Pancreas (tissue), 10 donors: Measurements from ENCODE around the gene MACROD2. TPM values are rescaled to one million over a fixed set of nuclear protein-coding genes. Genes with fewer than 3 reads are reported as not detected.

Source experiments
- ATAC-seq, 4 donors: fragments of 200-7000 bp; cut with Tn5 transposase; one replicate each; pipeline versions ENCODE4 v1.8.0 to v1.9.1; 2020; ENCODE audit warnings: mild to moderate bottlenecking in 4 of 4, moderate library complexity in 4 of 4
- DNase-seq, 6 donors: peaks; one replicate each; pipeline ENCODE4 v3.0.0-alpha.2; 2020
- FAIRE-seq: peaks from 2 replicates; lab custom pipeline; 2012; peaks lifted over from hg19 to GRCh38; lab: Jason Lieb, UNC
- H3K27ac ChIP-seq, 4 donors: fragments of 200-600 bp; sonication (generic); 1 replicate in 3 of 4; 2 replicates in 1 of 4; pipeline versions ENCODE4 v1.5.0 to v1.8.0; 2020
- H3K27me3 ChIP-seq, 4 donors: fragments of 200-600 bp; one replicate each; pipeline ENCODE4 v1.8.0; 2021
- H3K36me3 ChIP-seq, 3 donors: fragments of 200-600 bp; sonication (generic) in 1 of 3; one replicate each; pipeline versions ENCODE4 v1.5.0 to v1.8.0; 2020 to 2021
- H3K4me1 ChIP-seq, 3 donors: fragments of 200-600 bp; one replicate each; pipeline ENCODE4 v1.8.0; 2021
- H3K4me3 ChIP-seq, 4 donors: fragments of 200-600 bp; sonication (generic) in 2 of 4; one replicate each; pipeline versions ENCODE4 v1.5.0 to v1.8.0; 2020 to 2021
- H3K9me3 ChIP-seq, 4 donors: fragments of 200-600 bp; one replicate each; pipeline ENCODE4 v1.8.0; 2021
- CTCF ChIP-seq, 4 donors: fragments of 200-600 bp; sonication (generic) in 3 of 4; IDR thresholded peaks; one replicate each; pipeline versions ENCODE4 v1.5.0 to v1.8.0; 2021; ENCODE audit warnings: antibody characterized with exemption in 4 of 4
- WGBS, 2 donors: extraction: QIAGEN DNeasy Blood & Tissue Kit; methylation state at CpG; one replicate each; pipeline ENCODE4 v1.1.7; 2013; 5-methylcytosine and 5-hydroxymethylcytosine counted together
- intact Hi-C, 3 donors: fragments of 100-400 bp; cut with DNase I; formaldehyde crosslinking; loops; one replicate each; pipeline versions ENCODE4 v1.11.1 to v1.14.2; 2022
- polyA plus RNA-seq, 2 donors: library from polyadenylated mRNA; stranded (reverse); fragments of 200-250 nt; gene quantifications; one replicate each; pipeline ENCODE4 v1.2.3, GENCODE V29; 2013
- total RNA-seq, 6 donors: library from RNA; stranded (reverse); fragmentation: NEBNext Ultra II Directional in 4 of 6; extraction: Animal tissue kit (Norgen Biotek cat#: 25700) in 4 of 6; gene quantifications; one replicate each; pipeline versions ENCODE4 v1.2.1 to v1.2.4, GENCODE V29; 2021 to 2023
- donor health status: healthy with polysubstance abuse.
- donor health status: DM: no; HTN: no; CAD: no; lungs with moderate emphysema.
- donor health status: DM: no; HTN: no; CAD: no.
- donor health status: control.
- donor health status: control.
- donor health status: Bipolar disorder and iron deficiency.
- donor health status: DM: yes; HTN: yes; CAD: no.
- donor health status: DM: no; HTN: no; CAD: no.
- donor health status: DM: no; HTN: no; CAD: no.
- donor health status: DM: yes; HTN: yes; CAD: no.

MACROD2 gene
- total and polyA plus RNA-seq, 8 donors: 1.7 to 4.9 (median 2.7) TPM

- H3K27me3 ChIP-seq: no peaks in the 10 kb centered on the region
- intact Hi-C loops: no loop called here
- WGBS, 2 donors: 93 to 96% methylated on average over 6 of the region's 6 CpGs
- TF ChIP-seq CTCF (IDR thresholded peaks at IDR 0.05): no peak
- no peaks in the 10 kb centered on the region for H3K9me3 ChIP-seq
- no peak for ATAC-seq
- no peaks in the 10 kb centered on the region for H3K4me1 ChIP-seq
- DNase-seq: no peak
- H3K36me3 ChIP-seq: no peaks in the 10 kb centered on the region
- no peak overlapping the region for H3K27ac ChIP-seq
- H3K4me3 ChIP-seq: no peak overlapping the region
- FAIRE-seq: no peak
Measured at GRCh38 chr20:14116037-14116436, 120.7 kb downstream of the MACROD2 start.

DNA sequence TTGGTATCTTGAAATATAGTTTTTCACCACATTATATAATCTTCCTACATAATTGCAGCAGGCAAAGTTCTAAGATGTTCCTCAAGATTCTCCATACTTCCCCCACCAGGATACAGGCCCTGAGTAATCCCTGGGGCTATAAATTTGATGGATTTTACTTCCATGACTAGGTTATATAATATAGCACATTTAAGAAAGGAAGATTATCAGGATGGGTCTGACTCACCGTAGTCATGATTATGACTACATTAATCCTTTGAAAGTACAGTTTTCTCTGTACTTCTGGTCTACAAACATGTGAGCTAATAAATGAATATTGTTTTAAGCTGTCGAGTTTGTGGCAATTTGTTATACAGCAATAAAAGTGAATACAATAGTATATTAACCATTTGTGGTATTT, 122.5 kb downstream of the MACROD2 start:
- no peak for FAIRE-seq
- ATAC-seq: no peak
- Histone ChIP-seq H3K36me3 (no peaks in the 10 kb centered on the region), H3K27ac (no peak overlapping the region), H3K27me3 (no peaks in the 10 kb centered on the region), H3K4me1 (no peaks in the 10 kb centered on the region), H3K9me3 (no peaks in the 10 kb centered on the region), H3K4me3 (no peak overlapping the region)
- WGBS, 2 donors: 62 to 73% methylated on average over 2 of the region's 2 CpGs
- DNase-seq: no peak
- TF ChIP-seq CTCF (IDR thresholded peaks at IDR 0.05): no peak
- intact Hi-C loops: no loop called here

- H3K27ac ChIP-seq: no peak overlapping the region
- no peaks in the 10 kb centered on the region for H3K9me3 ChIP-seq
- TF ChIP-seq CTCF (IDR thresholded peaks at IDR 0.05): no peak
- no peak overlapping the region for H3K4me3 ChIP-seq
- no peaks in the 10 kb centered on the region for H3K36me3 ChIP-seq
- intact Hi-C loops: no loop called here
- no peak for ATAC-seq
- no peak for DNase-seq
- H3K4me1 ChIP-seq: no peaks in the 10 kb centered on the region
- no peaks in the 10 kb centered on the region for H3K27me3 ChIP-seq
- 64 to 76% methylated on average over 2 of the region's 2 CpGs for WGBS, 2 donors
- no peak for FAIRE-seq
Measured at GRCh38 chr20:14126856-14127255, 131.5 kb downstream of the MACROD2 start.

- Histone ChIP-seq H3K27ac (no peak overlapping the region), H3K9me3 (no peaks in the 10 kb centered on the region), H3K4me1 (no peaks in the 10 kb centered on the region), H3K4me3 (no peak overlapping the region), H3K36me3 (no peaks in the 10 kb centered on the region), H3K27me3 (no peaks in the 10 kb centered on the region)
- WGBS, 2 donors: 83 to 85% methylated on average over 2 of the region's 2 CpGs
- no peak for TF ChIP-seq CTCF (IDR thresholded peaks at IDR 0.05)
- intact Hi-C loops: no loop called here
- no peak for ATAC-seq
- DNase-seq: no peak
- FAIRE-seq: no peak
Measured at GRCh38 chr20:14127514-14128223, 132.4 kb downstream of the MACROD2 start.

DNA sequence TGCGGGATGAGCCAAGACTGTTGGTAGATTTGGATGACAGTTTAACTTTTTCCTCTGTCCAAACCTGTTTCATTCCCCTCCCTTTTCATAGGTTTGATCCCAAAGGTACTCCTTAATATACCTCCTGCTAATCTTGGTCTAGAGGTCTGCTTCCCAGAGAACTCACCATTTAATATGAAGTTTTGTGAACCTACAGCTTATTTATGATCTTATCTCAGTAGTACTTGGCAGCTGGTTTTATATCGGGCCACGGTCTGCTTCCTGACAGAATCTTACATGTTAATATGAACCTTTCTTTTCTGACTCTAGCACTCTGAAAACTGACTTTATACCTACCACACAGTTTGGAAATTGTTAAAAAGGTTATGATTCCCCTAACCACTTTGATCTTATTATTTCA, 138.7 kb downstream of the MACROD2 start:
- Histone ChIP-seq H3K27me3 (no peaks in the 10 kb centered on the region), H3K36me3 (no peaks in the 10 kb centered on the region), H3K4me1 (no peaks in the 10 kb centered on the region), H3K27ac (no peak overlapping the region), H3K9me3 (no peaks in the 10 kb centered on the region), H3K4me3 (no peak overlapping the region)
- ATAC-seq (no peak), DNase-seq (no peak), FAIRE-seq (no peak)
- WGBS, 2 donors: 90 to 100% methylated on average over 3 of the region's 3 CpGs
- TF ChIP-seq CTCF (IDR thresholded peaks at IDR 0.05): no peak
- intact Hi-C loops: no loop called here
